Activated CD8-positive, alpha-beta memory T cell treated with anti-CD3 and anti-CD28 coated beads, Interleukin-2, amount 50 U/mL, for 48 hours (primary cell): Measurements from ENCODE around the gene CD59.
"Not testable (repeated sequence)": the region's sequence is repeated elsewhere in the genome, so short reads cannot be mapped to it uniquely, and the experiment has no call there.

ENCODE experiments used
- DNase-seq: peaks from one replicate; pipeline ENCODE4 v3.0.0-alpha.2; 2020

Gene CD59

GRCh38 chr11:33664827-33665226 is 71.4 kb downstream of the CD59 start:
- DNase-seq, result no peak

- DNase-seq, result no peak
These were observed 72.1 kb downstream of the CD59 start for GRCh38 chr11:33664166-33664565.

- no peak for DNase-seq
These were observed 73.1 kb downstream of the CD59 start for GRCh38 chr11:33663121-33663520.

GRCh38 chr11:33661526-33661925 is 74.7 kb downstream of the CD59 start:
- DNase-seq, result not testable (repeated sequence)

- DNase-seq, result no peak
These were observed 75.3 kb downstream of the CD59 start for GRCh38 chr11:33660962-33661361.

GRCh38 chr11:33659370-33660139 is 76.7 kb downstream of the CD59 start:
- no peak for DNase-seq

- no peak for DNase-seq
These were observed 77.9 kb downstream of the CD59 start for GRCh38 chr11:33658195-33658900.

GRCh38 chr11:33657757-33658156 is 78.5 kb downstream of the CD59 start:
- no peak for DNase-seq

- DNase-seq, result no peak
These were observed 79.5 kb downstream of the CD59 start for GRCh38 chr11:33656768-33657167.

- no peak for DNase-seq
These were observed 80.2 kb downstream of the CD59 start for GRCh38 chr11:33655842-33656600.

- DNase-seq, result no peak
These were observed 81.6 kb downstream of the CD59 start for GRCh38 chr11:33654594-33654993.
